Immature natural killer cell (primary cell): Measurements from ENCODE around the gene NSD1. TPM values are rescaled to one million over a fixed set of nuclear protein-coding genes. Genes with fewer than 3 reads are reported as not detected.

Source experiments
- DNase-seq, 3 donors: peaks; one replicate each; pipeline ENCODE4 v3.0.0; 2022; ENCODE audit warnings: mixed read lengths in 1 of 3
- H3K27ac Mint-ChIP-seq, 6 donors: one replicate each; pipeline ENCODE4 v1.8.0; 2020; ENCODE audit warnings: mixed read lengths in 6 of 6, mild to moderate bottlenecking in 5 of 6, inconsistent platforms in 4 of 6, moderate library complexity in 3 of 6
- H3K27me3 Mint-ChIP-seq, 3 donors: one replicate each; pipeline ENCODE4 v1.8.0; 2020 to 2021; ENCODE audit warnings: low read depth in 3 of 3, mild to moderate bottlenecking in 3 of 3, mixed read lengths in 3 of 3, moderate library complexity in 3 of 3, inconsistent platforms in 1 of 3
- H3K36me3 Mint-ChIP-seq, 3 donors: one replicate each; pipeline ENCODE4 v1.8.0; 2020; ENCODE audit warnings: mixed read lengths in 3 of 3, inconsistent platforms in 2 of 3, mild to moderate bottlenecking in 2 of 3
- H3K4me1 Mint-ChIP-seq, 2 donors: one replicate each; pipeline ENCODE4 v1.8.0; 2020; ENCODE audit warnings: inconsistent platforms in 2 of 2, mild to moderate bottlenecking in 2 of 2, mixed read lengths in 2 of 2, moderate library complexity in 1 of 2
- H3K4me3 Mint-ChIP-seq, 5 donors: one replicate each; pipeline ENCODE4 v1.8.0; 2020; ENCODE audit warnings: mild to moderate bottlenecking in 5 of 5, mixed read lengths in 5 of 5, inconsistent platforms in 3 of 5, moderate library complexity in 3 of 5
- H3K9me3 Mint-ChIP-seq, 6 donors: one replicate each; pipeline ENCODE4 v1.8.0; 2020; ENCODE audit warnings: mild to moderate bottlenecking in 6 of 6, mixed read lengths in 6 of 6, inconsistent platforms in 4 of 6, moderate library complexity in 3 of 6
- polyA plus RNA-seq, 3 donors: library from polyadenylated mRNA; unstranded; fragments of 300-500 nt; fragmentation: Illumina TruSeq; gene quantifications; one replicate each; pipeline ENCODE4 v1.2.3, GENCODE V29; 2021

NSD1 gene, protein sequence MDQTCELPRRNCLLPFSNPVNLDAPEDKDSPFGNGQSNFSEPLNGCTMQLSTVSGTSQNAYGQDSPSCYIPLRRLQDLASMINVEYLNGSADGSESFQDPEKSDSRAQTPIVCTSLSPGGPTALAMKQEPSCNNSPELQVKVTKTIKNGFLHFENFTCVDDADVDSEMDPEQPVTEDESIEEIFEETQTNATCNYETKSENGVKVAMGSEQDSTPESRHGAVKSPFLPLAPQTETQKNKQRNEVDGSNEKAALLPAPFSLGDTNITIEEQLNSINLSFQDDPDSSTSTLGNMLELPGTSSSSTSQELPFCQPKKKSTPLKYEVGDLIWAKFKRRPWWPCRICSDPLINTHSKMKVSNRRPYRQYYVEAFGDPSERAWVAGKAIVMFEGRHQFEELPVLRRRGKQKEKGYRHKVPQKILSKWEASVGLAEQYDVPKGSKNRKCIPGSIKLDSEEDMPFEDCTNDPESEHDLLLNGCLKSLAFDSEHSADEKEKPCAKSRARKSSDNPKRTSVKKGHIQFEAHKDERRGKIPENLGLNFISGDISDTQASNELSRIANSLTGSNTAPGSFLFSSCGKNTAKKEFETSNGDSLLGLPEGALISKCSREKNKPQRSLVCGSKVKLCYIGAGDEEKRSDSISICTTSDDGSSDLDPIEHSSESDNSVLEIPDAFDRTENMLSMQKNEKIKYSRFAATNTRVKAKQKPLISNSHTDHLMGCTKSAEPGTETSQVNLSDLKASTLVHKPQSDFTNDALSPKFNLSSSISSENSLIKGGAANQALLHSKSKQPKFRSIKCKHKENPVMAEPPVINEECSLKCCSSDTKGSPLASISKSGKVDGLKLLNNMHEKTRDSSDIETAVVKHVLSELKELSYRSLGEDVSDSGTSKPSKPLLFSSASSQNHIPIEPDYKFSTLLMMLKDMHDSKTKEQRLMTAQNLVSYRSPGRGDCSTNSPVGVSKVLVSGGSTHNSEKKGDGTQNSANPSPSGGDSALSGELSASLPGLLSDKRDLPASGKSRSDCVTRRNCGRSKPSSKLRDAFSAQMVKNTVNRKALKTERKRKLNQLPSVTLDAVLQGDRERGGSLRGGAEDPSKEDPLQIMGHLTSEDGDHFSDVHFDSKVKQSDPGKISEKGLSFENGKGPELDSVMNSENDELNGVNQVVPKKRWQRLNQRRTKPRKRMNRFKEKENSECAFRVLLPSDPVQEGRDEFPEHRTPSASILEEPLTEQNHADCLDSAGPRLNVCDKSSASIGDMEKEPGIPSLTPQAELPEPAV (N-terminal part only)
- polyA plus RNA-seq: 10 to 100 TPM; 17.3 to 92.9 (median 19.7) TPM

DNA sequence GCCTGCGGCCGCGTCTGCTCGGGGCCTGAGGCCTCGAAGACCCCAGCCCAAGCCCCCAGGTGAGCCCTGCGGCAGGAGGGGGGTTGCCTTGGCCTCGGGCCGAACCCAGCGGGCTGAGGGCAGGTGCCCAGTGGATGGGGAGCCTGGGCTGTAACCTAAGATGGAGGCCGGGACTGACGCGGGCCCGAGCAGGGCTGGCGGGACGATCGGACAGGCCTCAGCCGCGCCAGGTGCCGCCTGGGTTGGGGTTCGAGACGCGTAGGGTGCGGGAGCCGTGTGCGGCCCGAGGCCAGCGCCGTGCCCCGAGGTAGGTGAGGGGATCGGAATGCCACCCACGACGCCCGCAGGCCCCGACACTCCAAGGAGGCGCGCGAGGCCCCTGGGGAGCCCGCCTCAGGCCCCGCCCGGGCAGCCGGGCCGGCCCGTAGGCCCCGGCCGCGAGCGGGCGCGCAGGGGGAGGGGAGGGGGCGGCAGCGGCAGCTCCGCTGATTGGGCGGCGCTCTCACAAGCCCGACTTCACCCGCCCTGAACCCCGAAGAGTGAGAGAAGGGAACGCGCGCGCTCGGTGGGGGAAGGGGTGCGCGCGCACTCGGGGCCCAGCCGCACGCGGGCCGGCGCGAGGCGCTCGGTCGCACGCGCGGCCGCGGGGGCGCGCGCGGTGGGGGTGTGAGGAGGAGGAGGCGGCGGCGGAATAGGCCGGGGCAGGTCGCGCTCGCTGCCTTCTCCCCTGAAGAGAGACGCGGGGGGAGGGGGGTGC, at the start of gene NSD1:
TSS of gene NSD1 (plus strand) at position 678 of the 757 bp plus-strand sequence. CDS start 1,331 bp downstream, outside the sequence.
- peaks cover 7 to 13% (median 10%) of the 10 kb centered on the region in 3 donors for H3K36me3 Mint-ChIP-seq
- H3K9me3 Mint-ChIP-seq: no peaks in the 10 kb centered on the region
- peaks cover 4 to 11% (median 6%) of the 10 kb centered on the region in 3 donors for H3K27me3 Mint-ChIP-seq
- DNase-seq: peak; percentile 88 to 94 (median 90)
- H3K4me3 Mint-ChIP-seq: peak within 1 kb of the TSS; percentile 85 to 88 (median 87)
- peak within 1 kb of the TSS; percentile 76 to 92 (median 90) for H3K27ac Mint-ChIP-seq
- peaks cover 27 to 37% of the 10 kb centered on the region in 2 donors for H3K4me1 Mint-ChIP-seq

DNA sequence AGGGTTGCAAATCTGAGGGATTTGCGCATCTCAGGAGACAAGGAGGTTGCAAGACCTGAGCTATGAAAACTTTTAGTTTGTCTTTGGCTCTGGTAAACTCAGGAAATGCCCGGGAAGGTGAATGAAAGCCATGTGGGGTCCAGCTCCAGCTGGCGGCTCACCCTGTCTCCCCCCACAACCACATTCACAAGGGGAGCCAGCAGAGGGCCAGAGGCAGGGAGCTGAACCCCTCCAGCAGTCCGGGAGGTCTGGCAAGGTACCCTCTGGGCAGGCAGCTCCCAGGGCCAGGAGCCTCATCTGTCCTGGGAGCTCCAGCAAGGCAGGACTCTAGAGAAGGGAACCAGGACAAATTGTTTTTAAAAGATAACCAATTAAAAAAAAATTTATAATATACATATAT, 49.4 kb upstream of the NSD1 start:
- peaks cover 0 to 7% (median 4%) of the 10 kb centered on the region in 3 donors for H3K27me3 Mint-ChIP-seq
- no peak overlapping the region for H3K4me3 Mint-ChIP-seq
- peaks cover 9 to 14% of the 10 kb centered on the region in 2 donors for H3K4me1 Mint-ChIP-seq
- H3K9me3 Mint-ChIP-seq: no peaks in the 10 kb centered on the region
- DNase-seq: no peak
- no peak overlapping the region for H3K27ac Mint-ChIP-seq
- H3K36me3 Mint-ChIP-seq: no peaks in the 10 kb centered on the region

DNA sequence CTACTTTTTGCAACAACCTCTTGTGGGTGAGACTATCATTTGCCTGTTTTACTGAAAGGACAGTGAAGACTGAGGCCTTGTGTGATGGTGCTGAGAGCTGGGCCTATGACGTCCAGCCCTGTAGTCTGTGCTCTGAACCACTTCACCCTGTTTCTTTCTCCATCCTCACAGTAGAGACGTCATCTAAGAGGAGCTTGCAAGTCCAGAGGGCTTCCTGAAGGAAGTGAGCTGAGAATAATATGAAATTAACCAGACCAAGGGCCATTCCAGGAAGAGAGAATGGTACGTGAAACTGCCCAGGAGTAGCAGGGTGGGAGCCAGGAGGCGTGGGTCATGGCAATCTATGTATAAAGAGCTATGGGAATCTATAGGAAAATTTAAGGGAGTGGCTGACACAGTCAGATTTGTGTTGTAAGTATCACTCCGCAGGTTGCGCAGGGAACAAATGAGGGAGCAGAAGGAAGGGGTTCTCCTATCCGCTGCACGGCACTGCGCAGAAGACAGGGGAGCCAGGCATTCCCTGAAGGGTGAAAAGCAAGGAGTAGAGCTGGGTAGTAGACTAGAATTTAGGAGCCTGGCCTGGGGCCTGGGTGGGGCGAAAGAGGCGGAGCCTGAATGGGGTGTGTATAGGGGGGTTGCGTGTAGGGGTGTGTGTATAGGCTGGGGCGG, 47.5 kb upstream of the NSD1 start:
- DNase-seq: no peak
- H3K9me3 Mint-ChIP-seq: no peaks in the 10 kb centered on the region
- H3K4me1 Mint-ChIP-seq: peaks cover 9 to 14% of the 10 kb centered on the region in 2 donors

DNA sequence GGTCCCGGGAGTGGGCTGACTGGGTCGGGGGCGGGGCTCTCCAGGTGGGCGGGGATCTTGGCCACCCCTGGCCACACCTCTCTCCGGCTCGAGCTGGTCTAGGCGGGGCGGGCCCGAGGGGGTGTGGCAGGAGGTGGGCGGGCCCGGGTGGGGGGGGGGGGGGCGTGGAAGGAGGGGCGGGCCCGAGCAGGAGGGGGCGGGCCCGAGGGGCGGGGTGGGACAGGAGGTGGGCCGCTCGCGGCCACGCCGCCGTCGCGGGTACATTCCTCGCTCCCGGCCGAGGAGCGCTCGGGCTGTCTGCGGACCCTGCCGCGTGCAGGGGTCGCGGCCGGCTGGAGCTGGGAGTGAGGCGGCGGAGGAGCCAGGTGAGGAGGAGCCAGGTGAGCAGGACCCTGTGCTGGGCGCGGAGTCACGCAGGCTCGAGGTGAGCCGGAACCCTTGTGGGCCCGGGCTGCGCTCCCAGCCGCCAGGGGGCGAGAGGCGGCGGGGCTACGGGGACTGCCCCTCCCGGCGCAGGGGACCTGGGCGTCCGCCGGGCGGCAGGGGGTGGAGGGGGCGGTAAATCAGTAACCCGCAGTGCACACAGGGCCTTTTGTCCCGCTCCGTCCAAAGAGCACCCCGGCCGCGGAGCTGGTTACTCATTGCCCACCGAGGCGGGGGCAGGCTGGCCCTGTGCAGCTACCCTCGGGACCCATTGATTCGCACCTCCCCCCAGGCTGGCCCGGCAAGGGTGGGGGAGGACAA, 46.7 kb upstream of the NSD1 start, which contains the start of gene FGFR4:
TSS of gene FGFR4 (plus strand) at position 262 of the 744 bp plus-strand sequence. CDS start 2,688 bp downstream, outside the sequence.
- H3K9me3 Mint-ChIP-seq: no peaks in the 10 kb centered on the region
- H3K4me1 Mint-ChIP-seq: peaks cover 9 to 14% of the 10 kb centered on the region in 2 donors
- peak; percentile 68 to 73 (median 69) for DNase-seq
- no peaks in the 10 kb centered on the region for H3K36me3 Mint-ChIP-seq
- H3K27ac Mint-ChIP-seq: peak within 1 kb of the TSS in 4 of 6 donors; percentile 4 to 54 (median 24)
- peak within 1 kb of the TSS; percentile 42 to 82 (median 61) for H3K4me3 Mint-ChIP-seq
- H3K27me3 Mint-ChIP-seq: peaks cover 0 to 7% (median 4%) of the 10 kb centered on the region in 3 donors

More for the DNA sequence above, 47.5 kb upstream of the NSD1 start:
- Mint-ChIP-seq H3K27me3 (peaks cover 0 to 7% (median 4%) of the 10 kb centered on the region in 3 donors), H3K27ac (peak overlapping the region in 4 of 6 donors; percentile 4 to 54 (median 24)), H3K4me3 (peak overlapping the region; percentile 42 to 82 (median 61)), H3K36me3 (no peaks in the 10 kb centered on the region)

DNA sequence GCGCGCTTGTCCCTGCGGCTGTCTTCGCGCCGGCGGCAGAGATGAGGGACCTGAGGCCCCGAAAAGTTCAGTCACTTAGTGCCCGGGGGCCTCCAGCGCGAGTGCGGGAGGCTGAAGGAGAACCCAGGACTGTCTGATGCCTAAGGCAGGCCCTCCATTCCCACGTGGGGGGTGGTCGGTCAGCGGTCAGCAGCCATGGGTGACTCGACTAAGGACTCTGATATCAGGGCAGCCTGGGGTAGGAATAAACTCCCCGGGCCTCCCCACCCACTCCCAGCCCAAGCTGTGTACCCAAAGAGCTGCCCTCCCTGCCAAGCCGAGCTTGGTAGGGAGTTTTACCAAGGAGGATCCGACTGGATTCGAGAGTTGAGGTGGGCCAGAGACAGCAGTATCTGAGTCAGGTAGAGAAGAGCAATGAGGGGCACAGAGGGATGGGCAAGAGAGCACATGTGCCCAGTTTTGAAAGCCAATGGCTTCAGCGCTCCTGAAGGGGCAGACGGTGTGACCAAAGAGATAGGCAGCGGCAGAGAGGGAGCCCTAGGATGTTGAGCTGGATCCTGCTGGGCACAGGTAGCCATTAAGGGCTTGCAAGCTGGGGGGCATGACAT, 46.1 kb upstream of the NSD1 start:
- peaks cover 9 to 14% of the 10 kb centered on the region in 2 donors for H3K4me1 Mint-ChIP-seq
- no peak overlapping the region for H3K27ac Mint-ChIP-seq
- peak overlapping the region; percentile 0 to 46 (median 15) for H3K4me3 Mint-ChIP-seq
- no peak for DNase-seq
- no peaks in the 10 kb centered on the region for H3K9me3 Mint-ChIP-seq
- peaks cover 0 to 7% (median 2%) of the 10 kb centered on the region in 3 donors for H3K27me3 Mint-ChIP-seq
- H3K36me3 Mint-ChIP-seq: no peaks in the 10 kb centered on the region

DNA sequence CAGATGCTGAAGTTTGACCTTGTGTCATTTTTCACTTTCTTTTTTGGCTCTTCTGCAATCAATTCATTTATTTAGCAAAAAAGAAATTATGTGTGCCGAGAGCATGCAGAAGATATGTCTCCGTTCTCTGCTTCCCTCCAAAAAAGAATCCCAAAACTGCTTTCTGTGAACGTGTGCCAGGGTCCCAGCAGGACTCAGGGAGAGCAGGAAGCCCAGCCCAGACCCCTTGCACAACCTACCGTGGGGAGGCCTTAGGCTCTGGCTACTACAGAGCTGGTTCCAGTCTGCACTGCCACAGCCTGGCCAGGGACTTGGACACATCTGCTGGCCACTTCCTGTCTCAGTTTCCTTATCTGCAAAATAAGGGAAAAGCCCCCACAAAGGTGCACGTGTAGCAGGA, 44.4 kb upstream of the NSD1 start:
- Mint-ChIP-seq H3K27ac (no peak overlapping the region), H3K36me3 (no peaks in the 10 kb centered on the region), H3K4me1 (peaks cover 9 to 14% of the 10 kb centered on the region in 2 donors), H3K9me3 (no peaks in the 10 kb centered on the region), H3K27me3 (peaks cover 0 to 5% (median 2%) of the 10 kb centered on the region in 3 donors), H3K4me3 (no peak overlapping the region)
- no peak for DNase-seq

DNA sequence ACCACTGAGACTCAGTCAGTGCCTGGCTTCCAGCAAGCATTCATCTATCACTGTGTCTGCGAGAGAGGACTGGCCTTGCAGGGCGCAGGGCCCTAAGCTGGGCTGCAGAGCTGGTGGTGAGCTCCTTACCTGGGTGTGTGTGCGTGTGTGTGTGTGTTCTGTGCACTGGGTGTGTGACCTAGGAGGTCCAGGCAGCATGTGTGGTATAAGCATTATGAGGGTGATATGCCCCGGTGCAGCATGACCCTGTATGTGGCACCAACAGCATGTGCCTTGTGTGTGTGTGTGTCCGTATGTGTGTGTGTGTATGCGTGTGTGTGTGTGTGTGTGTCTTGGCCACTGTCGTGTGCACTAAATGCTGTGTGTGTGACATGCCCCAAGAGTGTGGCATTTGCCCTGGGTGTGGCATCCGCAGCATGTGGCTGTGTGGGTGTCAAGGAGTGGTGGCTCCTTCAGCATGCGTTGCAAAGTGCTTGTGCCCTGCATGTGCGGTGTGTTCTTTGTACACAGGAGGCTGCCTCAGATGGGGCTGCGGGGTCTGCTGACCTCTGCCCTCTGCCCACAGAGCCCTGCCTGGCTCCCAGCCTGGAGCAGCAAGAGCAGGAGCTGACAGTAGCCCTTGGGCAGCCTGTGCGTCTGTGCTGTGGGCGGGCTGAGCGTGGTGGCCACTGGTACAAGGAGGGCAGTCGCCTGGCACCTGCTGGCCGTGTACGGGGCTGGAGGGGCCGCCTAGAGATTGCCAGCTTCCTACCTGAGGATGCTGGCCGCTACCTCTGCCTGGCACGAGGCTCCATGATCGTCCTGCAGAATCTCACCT, 43.5 kb upstream of the NSD1 start:
- H3K36me3 Mint-ChIP-seq: no peaks in the 10 kb centered on the region
- no peak overlapping the region for H3K27ac Mint-ChIP-seq

DNA sequence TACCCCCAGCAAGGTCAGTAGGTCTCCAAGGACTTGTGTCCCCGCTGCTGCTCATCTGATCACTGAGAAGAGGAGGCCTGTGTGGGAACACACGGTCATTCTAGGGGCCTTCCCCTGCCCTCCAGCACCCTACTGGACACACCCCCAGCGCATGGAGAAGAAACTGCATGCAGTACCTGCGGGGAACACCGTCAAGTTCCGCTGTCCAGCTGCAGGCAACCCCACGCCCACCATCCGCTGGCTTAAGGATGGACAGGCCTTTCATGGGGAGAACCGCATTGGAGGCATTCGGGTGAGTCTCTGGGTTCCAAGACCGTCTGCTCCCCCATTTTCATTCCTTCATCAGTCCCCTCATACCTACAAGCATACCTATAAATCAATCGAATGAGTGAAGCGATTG, 42.8 kb upstream of the NSD1 start:
- H3K9me3 Mint-ChIP-seq: no peaks in the 10 kb centered on the region
- H3K27ac Mint-ChIP-seq: no peak overlapping the region
- peaks cover 0 to 5% (median 2%) of the 10 kb centered on the region in 3 donors for H3K27me3 Mint-ChIP-seq
- no peaks in the 10 kb centered on the region for H3K36me3 Mint-ChIP-seq
- no peak for DNase-seq
- peaks cover 9 to 13% of the 10 kb centered on the region in 2 donors for H3K4me1 Mint-ChIP-seq
- H3K4me3 Mint-ChIP-seq: no peak overlapping the region

More for the DNA sequence above, 43.5 kb upstream of the NSD1 start:
- Mint-ChIP-seq H3K4me3 (no peak overlapping the region), H3K4me1 (peaks cover 9 to 14% of the 10 kb centered on the region in 2 donors), H3K27me3 (peaks cover 0 to 5% (median 2%) of the 10 kb centered on the region in 3 donors), H3K9me3 (no peaks in the 10 kb centered on the region)
- DNase-seq: no peak

DNA sequence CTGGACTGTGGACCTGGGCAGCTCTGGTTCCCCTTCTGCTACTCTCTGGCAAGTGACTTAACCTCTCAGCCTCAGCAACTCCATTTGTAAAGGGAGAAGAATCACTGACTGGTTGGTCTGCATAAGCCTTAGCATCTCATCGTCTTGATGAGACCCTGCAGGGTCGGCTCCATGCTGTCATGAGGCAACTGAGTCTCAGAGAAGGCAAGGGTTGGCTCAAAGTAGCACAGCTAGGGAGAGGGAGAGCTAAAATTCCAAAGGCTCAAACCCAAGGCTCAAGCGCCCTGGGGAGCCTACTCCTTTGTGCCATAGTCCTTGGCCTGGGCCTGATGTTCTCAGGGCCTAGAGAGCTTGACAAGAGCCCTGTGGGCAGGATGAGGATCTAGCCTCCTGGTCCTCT, 42.3 kb upstream of the NSD1 start:
- DNase-seq: no peak
- no peak overlapping the region for H3K4me3 Mint-ChIP-seq
- H3K27ac Mint-ChIP-seq: no peak overlapping the region
- peaks cover 0 to 5% (median under 1%) of the 10 kb centered on the region in 3 donors for H3K27me3 Mint-ChIP-seq
- H3K4me1 Mint-ChIP-seq: peaks cover 6 to 9% of the 10 kb centered on the region in 2 donors
- no peaks in the 10 kb centered on the region for H3K9me3 Mint-ChIP-seq
- no peaks in the 10 kb centered on the region for H3K36me3 Mint-ChIP-seq

DNA sequence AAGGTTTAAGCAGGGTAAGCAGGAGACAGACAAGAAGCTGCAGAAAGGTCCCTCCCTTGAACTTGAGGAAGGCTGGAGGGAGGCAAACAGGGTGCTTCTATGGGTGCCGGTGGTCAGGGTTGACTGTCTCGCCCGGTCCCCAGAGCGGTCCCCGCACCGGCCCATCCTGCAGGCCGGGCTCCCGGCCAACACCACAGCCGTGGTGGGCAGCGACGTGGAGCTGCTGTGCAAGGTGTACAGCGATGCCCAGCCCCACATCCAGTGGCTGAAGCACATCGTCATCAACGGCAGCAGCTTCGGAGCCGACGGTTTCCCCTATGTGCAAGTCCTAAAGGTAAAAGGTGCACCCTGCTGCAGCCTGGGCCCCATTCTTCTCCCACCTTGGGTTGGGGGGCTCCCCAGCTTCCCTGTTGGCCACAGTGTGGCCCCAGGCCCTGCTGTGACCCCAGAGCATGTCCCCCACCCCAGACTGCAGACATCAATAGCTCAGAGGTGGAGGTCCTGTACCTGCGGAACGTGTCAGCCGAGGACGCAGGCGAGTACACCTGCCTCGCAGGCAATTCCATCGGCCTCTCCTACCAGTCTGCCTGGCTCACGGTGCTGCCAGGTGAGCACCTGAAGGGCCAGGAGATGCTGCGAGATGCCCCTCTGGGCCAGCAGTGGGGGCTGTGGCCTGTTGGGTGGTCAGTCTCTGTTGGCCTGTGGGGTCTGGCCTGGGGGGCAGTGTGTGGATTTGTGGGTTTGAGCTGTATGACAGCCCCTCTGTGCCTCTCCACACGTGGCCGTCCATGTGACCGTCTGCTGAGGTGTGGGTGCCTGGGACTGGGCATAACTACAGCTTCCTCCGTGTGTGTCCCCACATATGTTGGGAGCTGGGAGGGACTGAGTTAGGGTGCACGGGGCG, 41.1 kb upstream of the NSD1 start:
- no peaks in the 10 kb centered on the region for H3K36me3 Mint-ChIP-seq

More for the DNA sequence above, 41.1 kb upstream of the NSD1 start:
- peaks cover 0 to 4% (median 0%) of the 10 kb centered on the region in 3 donors for H3K27me3 Mint-ChIP-seq
- no peak overlapping the region for H3K27ac Mint-ChIP-seq
- no peak overlapping the region for H3K4me3 Mint-ChIP-seq
- DNase-seq: no peak
- H3K4me1 Mint-ChIP-seq: peaks cover 3 to 5% of the 10 kb centered on the region in 2 donors
- peaks cover 0 to under 1% (median 0%) of the 10 kb centered on the region in 6 donors for H3K9me3 Mint-ChIP-seq
